Erythroblast (primary cell): ENCODE results near the gene ATRAID.

Experiments used
- GATA1 ChIP-seq: IDR thresholded peaks from 2 replicates; pipeline ENCODE4 v1.6.1; 2011; ENCODE audit warnings: low read depth, mild to moderate bottlenecking, control low read depth, low read length, moderate library complexity
- POLR2A ChIP-seq: IDR thresholded peaks from 2 replicates; pipeline ENCODE4 v1.6.1; 2011; ENCODE audit warnings: mild to moderate bottlenecking, low read length

GRCh38 chr2:27164960-27165763 lies 46.7 kb upstream of the ATRAID start:
- TF ChIP-seq POLR2A (no peak), GATA1 (no peak)
